GM19238 (cell line): Measurements from ENCODE around the gene LARP4.
"Not testable (repeated sequence)": the region's sequence is repeated elsewhere in the genome, so short reads cannot be mapped to it uniquely, and the experiment has no call there.

Source experiments
- DNase-seq: peaks from one replicate; pipeline ENCODE4 v3.0.0; 2011; ENCODE audit warnings: low spot score; ENCODE audit not compliant: insufficient read length

LARP4 gene

GRCh38 chr12:50400104-50400637, 514 bp upstream of the LARP4 start:
- no peak for DNase-seq

DNA sequence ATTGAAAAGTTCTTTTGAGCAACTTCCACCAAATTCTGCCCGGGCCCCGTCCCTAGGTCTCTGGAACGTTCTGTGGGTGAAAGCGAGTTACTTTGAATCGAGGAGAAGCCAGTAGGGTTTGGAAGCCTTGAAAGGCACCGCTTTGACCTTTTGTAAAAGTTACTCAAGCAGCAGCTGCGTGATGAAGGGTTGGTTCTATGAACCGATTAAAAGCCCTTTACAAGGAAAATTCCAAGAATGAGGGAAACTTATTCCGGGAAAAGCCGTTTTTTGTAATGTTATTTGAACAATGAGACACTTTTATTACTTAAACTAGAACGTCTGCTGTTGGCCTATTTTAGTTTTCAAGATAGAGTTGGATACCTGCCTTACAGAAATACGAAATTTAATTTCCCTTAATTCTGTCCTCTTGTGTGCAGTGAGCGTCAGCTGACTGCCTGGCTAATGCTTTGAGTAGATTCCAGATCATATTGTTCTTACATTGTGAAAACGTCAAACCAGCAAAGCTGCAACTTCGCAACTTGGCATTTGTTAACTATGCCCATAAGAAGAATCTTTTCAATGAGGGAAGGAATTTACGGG, 906 bp downstream of the LARP4 start:
- DNase-seq: no peak

DNA sequence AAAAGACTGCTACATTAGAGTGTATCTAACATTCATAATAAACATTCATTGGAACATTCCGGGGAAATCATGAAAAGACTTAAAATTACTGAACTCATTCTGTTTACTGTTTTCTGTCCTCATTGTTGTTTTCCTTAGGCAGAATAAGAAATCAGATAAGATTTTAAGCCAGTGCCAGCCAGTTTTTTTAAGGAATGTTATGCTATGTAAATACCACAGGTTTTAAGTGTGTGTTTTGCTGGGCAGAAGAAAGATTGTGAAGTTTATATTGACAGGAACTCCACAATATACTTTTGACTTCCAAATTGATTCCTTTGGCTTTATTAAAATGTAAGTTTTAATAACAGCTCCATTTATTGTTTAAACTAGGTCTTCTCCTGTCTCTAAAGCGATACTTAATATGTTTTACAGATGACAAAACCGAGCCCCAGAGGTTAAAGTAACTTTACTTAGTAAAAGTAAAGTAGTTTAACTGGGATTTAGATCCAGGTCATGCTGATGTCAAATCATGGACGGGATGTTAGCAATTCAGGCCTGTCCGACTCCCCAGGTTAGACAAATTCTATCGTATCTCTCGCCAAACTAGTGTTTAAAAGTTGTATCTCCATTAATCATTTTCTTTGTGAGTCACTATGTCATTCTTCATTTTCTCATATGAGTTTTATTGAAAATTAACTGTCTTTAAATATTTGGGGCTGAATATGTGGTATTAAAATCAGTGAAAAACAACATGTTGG, 1.7 kb downstream of the LARP4 start:
- DNase-seq: no peak

GRCh38 chr12:50403001-50403440, 2.3 kb downstream of the LARP4 start:
- no peak for DNase-seq

- no peak for DNase-seq
Observed at GRCh38 chr12:50404307-50404706, 3.6 kb downstream of the LARP4 start.

- no peak for DNase-seq
Observed at GRCh38 chr12:50411051-50411660, 10.5 kb downstream of the LARP4 start.

DNA sequence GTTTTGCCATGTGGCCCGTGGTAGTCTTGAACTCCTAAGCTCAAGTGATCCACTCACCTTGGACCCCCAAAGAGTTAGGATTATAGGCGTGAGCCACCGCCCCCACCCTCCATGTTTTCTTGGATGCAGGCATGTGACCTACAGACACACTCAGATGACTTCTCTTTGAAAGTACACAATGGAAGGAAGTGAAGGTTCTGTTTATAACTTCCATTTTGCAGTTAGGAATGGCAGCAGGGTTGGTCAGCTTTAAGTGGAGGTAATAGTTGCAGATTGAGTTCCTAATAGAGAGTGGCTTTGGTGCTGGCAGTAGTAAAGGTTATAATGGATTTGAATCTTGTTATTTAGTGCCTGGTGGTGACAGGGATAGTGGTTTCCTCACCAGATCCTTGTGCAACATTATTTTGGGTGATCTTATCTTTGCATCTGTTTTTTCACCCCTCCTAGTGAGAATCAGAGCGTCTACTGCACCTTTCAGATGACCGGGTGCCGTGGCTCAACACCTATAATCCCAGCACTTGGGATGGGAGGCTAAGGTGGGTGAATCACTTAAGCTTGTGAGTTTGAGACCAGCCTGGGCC, 15.3 kb downstream of the LARP4 start:
- DNase-seq: no peak

DNA sequence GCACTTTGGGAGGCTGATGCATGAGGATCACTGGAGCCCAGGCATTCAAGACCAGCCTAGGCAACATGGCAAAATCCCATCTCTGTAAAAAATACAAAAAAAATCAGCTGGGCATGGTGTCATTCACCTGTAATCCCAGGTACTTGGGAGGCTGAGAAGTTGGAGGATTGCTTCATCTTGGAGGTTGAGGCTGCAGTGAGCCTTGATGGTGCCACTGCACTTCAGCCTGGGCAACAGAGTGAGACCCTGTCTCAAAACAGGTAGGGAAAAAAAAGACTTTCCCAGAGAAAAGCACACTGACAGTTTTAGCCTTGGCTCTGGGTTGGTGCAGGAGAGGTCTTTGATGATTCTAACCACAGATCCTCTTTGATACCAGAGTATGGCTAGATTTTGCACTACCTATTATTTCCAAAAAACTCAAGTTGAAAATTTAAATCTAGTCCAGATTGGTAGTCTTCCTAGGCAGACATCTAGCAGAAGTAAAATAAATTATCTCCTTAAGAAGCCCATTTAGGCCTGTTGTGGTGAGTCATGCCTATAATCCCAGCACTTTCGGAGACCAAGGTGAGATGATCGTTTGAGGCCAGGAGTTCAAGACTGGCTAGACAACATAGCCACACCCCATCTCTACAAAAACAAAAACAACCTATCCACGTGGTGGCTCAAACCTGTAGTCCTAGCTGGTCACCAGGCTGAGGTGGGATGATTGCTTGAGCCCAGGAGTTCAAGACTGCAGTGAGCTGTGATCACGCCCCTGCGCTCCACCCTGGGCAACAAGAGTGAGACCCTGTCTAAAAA, 18.6 kb downstream of the LARP4 start:
- no peak for DNase-seq

- DNase-seq: not testable (repeated sequence)
Observed at GRCh38 chr12:50422855-50423254, 22.2 kb downstream of the LARP4 start.

- DNase-seq: not testable (repeated sequence)
Observed at GRCh38 chr12:50423342-50423741, 22.7 kb downstream of the LARP4 start.

DNA sequence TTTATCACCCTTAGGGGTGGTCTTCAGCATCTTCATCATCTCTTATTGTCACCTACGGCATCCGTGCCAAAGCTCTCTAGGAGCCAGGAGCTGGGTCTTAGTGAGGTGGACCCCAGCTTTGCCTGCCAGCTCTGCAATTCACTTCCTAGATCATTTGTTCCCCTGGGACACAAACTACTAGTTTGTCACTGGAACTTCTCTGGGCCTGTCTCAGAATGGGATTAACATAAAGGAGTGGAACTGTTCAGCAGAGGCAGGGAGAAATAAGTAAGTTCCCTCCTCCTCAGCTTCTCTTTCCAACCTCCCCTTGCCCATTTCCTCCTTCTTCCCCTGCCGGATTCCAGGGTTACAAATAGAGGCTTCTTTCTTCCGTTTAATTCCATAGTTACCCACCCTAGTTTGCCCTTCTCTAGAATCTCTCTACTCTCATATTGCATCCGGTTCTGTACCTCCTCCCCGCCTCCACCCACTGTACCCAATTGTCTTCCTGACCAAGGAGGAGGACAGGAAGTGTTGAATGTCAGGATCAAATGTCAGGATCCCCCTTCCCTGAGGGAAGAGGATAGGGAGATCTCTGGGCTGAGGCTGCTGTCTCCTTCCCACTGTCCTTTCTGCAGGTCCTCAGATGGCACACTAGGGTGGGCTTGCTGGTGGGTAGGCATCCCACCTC, 25.0 kb downstream of the LARP4 start:
- DNase-seq: no peak

- not testable (repeated sequence) for DNase-seq
Observed at GRCh38 chr12:50431656-50432055, 31.0 kb downstream of the LARP4 start.

- no peak for DNase-seq
Observed at GRCh38 chr12:50440288-50440687, 39.6 kb downstream of the LARP4 start.

GRCh38 chr12:50441763-50442162, 41.1 kb downstream of the LARP4 start:
- DNase-seq: no peak

DNA sequence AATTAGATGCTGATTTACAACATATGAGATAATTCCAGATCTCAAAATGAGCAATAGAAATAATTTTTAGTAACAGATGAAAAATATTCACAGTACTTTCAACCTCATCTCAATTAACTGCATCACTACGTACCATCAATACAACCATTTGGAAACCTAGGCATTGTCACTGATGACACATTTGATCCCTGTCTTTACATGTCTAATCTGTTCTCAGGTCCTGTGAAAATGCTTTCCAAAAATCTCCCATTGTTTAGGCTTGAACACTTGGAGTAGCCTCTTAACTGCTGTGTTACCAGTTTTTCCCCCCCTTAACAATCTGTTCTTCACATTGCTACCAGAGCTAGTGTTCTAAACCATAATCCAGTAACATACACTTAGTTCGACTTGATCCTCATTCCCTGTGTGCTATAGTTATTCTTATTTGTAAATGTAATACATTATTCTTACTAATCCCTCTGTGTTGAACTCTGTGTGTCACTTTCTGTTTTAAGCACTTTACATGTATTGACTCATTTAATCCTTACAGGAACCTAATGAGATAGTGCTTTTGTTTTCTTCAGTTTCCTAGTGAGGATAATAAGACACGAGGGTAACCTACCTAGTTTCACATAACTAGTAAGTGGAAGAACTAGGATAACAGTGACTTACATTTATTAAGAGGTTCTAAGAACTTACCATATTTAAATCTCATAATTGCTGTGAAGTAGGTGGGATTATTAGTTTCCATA, 41.7 kb downstream of the LARP4 start:
- DNase-seq: no peak

DNA sequence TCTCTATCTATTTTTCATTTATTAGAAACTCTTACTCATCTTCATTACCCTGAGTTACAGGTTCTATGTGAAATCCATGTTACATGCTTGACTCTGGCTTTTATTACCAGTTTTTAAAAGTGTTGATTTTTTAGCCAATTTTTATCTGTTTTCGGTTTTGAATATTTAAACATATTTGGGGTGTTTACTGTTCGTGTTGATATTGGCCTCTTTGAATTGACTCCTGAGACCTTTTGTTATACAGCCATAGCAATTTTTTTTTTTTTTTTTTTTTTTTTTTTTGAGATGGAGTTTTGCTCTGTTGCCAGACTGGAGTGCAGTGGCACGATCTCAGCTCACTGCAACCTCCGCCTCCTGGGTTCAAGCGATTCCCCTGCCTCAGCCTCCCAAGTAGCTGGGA, 49.0 kb downstream of the LARP4 start:
- not testable (repeated sequence) for DNase-seq

- DNase-seq: no peak
Observed at GRCh38 chr12:50452795-50453194, 52.1 kb downstream of the LARP4 start.

GRCh38 chr12:50453872-50454271, 53.2 kb downstream of the LARP4 start:
- no peak for DNase-seq

GRCh38 chr12:50458606-50459005, 57.9 kb downstream of the LARP4 start:
- no peak for DNase-seq

- DNase-seq: no peak
Observed at GRCh38 chr12:50467439-50467838, 66.8 kb downstream of the LARP4 start.
